HepG2 (cell line): ENCODE results near the gene CPOX. TPM values are rescaled to one million over a fixed set of nuclear protein-coding genes. Genes with fewer than 3 reads are reported as not detected.
A peak's percentile ranks its signal among the peaks of the same experiment; 100 is the strongest.

ENCODE experiments used
- ASH2L ChIP-seq: fragments of 300-600, 200-600 bp; sonication (generic); IDR thresholded peaks from 2 replicates; pipeline ENCODE4 v1.7.0; 2017; ENCODE audit warnings: low read depth, mild to moderate bottlenecking, moderate library complexity, mixed read lengths, low read length; ENCODE audit not compliant: insufficient read length
- CCAR2 ChIP-seq: fragments of 200-400 bp; formaldehyde crosslinking; optimal IDR thresholded peaks from 2 replicates; pipeline ENCODE3; 2018; ENCODE audit warnings: low read depth, mild to moderate bottlenecking, low read length, moderate library complexity
- GATAD1 ChIP-seq: IDR thresholded peaks from 2 replicates; pipeline ENCODE4 v1.6.1; 2016; ENCODE audit warnings: missing genetic modification reagents, missing compliant biosample characterization
- GPN1 ChIP-seq: sonication (generic); formaldehyde crosslinking; IDR thresholded peaks from 2 replicates; pipeline ENCODE4 v1.5.1; 2020; ENCODE audit warnings: missing genetic modification reagents, borderline replicate concordance
- HNRNPH1 ChIP-seq: fragments of 200-400 bp; formaldehyde crosslinking; optimal IDR thresholded peaks from 2 replicates; pipeline ENCODE3; 2017; ENCODE audit warnings: mild to moderate bottlenecking, low read depth, low read length
- MAFG ChIP-seq: sonication (generic); formaldehyde crosslinking; IDR thresholded peaks from 2 replicates; pipeline ENCODE4 v1.5.1; 2020; ENCODE audit warnings: mild to moderate bottlenecking, missing genetic modification reagents
- RFXANK ChIP-seq: IDR thresholded peaks from 2 replicates; pipeline ENCODE4 v1.6.1; 2016
- SAFB2 ChIP-seq: sonication (generic); formaldehyde crosslinking; IDR thresholded peaks from 2 replicates; pipeline ENCODE4 v1.5.1; 2020; ENCODE audit warnings: missing genetic modification reagents, low read depth, mild to moderate bottlenecking, borderline replicate concordance
- ZBTB34 ChIP-seq: sonication (generic); formaldehyde crosslinking; IDR thresholded peaks from 2 replicates; pipeline ENCODE4 v1.8.0; 2022; ENCODE audit warnings: mild to moderate bottlenecking, missing genetic modification reagents
- ZEB1 ChIP-seq: IDR thresholded peaks from 2 replicates; pipeline ENCODE4 v1.6.1; 2012; ENCODE audit warnings: mild to moderate bottlenecking, low read depth, inconsistent platforms; ENCODE audit not compliant: insufficient replicate concordance
- ZNF3 ChIP-seq: IDR thresholded peaks from 2 replicates; pipeline ENCODE4 v1.7.0; 2017; ENCODE audit warnings: inconsistent platforms
- ZNF496 ChIP-seq: sonication (generic); formaldehyde crosslinking; IDR thresholded peaks from 2 replicates; pipeline ENCODE4 v1.8.1; 2023; ENCODE audit warnings: mild to moderate bottlenecking, moderate library complexity, missing genetic modification reagents; ENCODE audit not compliant: insufficient replicate concordance
- ZNF510 ChIP-seq: sonication (generic); formaldehyde crosslinking; IDR thresholded peaks from 2 replicates; pipeline ENCODE4 v1.4.0; 2020; ENCODE audit warnings: low read depth, mild to moderate bottlenecking, missing genetic modification reagents
- ZNF550 ChIP-seq: sonication (generic); formaldehyde crosslinking; IDR thresholded peaks from 2 replicates; pipeline ENCODE4 v1.4.0; 2020; ENCODE audit warnings: mild to moderate bottlenecking, missing genetic modification reagents, borderline replicate concordance
- ZNF558 ChIP-seq: sonication (generic); formaldehyde crosslinking; IDR thresholded peaks from 2 replicates; pipeline ENCODE4 v1.9.0; 2022; ENCODE audit warnings: mild to moderate bottlenecking, missing genetic modification reagents, borderline replicate concordance
- ZNF598 ChIP-seq: sonication (generic); formaldehyde crosslinking; IDR thresholded peaks from 2 replicates; pipeline ENCODE4 v1.5.1; 2020; ENCODE audit warnings: mild to moderate bottlenecking, missing genetic modification reagents, borderline replicate concordance
- ZNF7 ChIP-seq: IDR thresholded peaks from 2 replicates; pipeline ENCODE4 v1.6.1; 2016; ENCODE audit warnings: missing biosample characterization, missing genetic modification reagents
- ZNF761 ChIP-seq: sonication (generic); formaldehyde crosslinking; conservative IDR thresholded peaks from 2 replicates; pipeline ENCODE4 v1.4.0; 2020; ENCODE audit warnings: mild to moderate bottlenecking, missing genetic modification reagents
- ZZZ3 ChIP-seq: sonication (generic); formaldehyde crosslinking; IDR thresholded peaks from 2 replicates; pipeline ENCODE4 v1.4.0; 2020; ENCODE audit warnings: missing genetic modification reagents, mild to moderate bottlenecking, borderline replicate concordance
- polyA plus RNA-seq, 8 experiments: library from polyadenylated mRNA; depleted of rRNA in 3 of 8; stranded (reverse) in 7 of 8; unstranded in 1 of 8; fragments of >200 nt; fragmentation: Illumina TruSeq in 4 of 8; extraction: Trizol in 4 of 8; gene quantifications; 2 replicates each; pipeline versions ENCODE4 v1.2.1 to v1.2.3, GENCODE V29; 2011 to 2016; ENCODE audit warnings: low read depth in 4 of 8, missing spikeins in 1 of 8, mixed read lengths in 1 of 8; ENCODE audit not compliant: insufficient read depth in 1 of 8
- total RNA-seq, 5 experiments: library from RNA; depleted of rRNA; stranded (reverse); fragments of >200 nt; fragmentation: Illumina TruSeq; extraction: Trizol; gene quantifications; 2 replicates each; pipeline ENCODE4 v1.2.3, GENCODE V29; 2016; ENCODE audit warnings: low read depth in 1 of 5
- TF ChIP-seq, protein P1 (sequence below): sonication (generic); formaldehyde crosslinking; IDR thresholded peaks from 2 replicates; pipeline ENCODE4 v1.5.1; 2020; ENCODE audit warnings: mild to moderate bottlenecking, missing genetic modification reagents
- TF ChIP-seq, protein P2 (sequence below): sonication (generic); formaldehyde crosslinking; IDR thresholded peaks from 2 replicates; pipeline ENCODE4 v1.9.0; 2021; ENCODE audit warnings: missing genetic modification reagents, borderline replicate concordance
- TF ChIP-seq, protein P3 (sequence below): sonication (generic); formaldehyde crosslinking; IDR thresholded peaks from 2 replicates; pipeline ENCODE4 v1.5.1; 2020; ENCODE audit warnings: missing genetic modification reagents, mild to moderate bottlenecking, borderline replicate concordance

The CPOX gene
- total and polyA plus RNA-seq, 2 of the 13 experiments (the other 11 are each of a cell fraction or from before 2014, with no cell fraction given), result 34.2 to 37.2 TPM

DNA sequence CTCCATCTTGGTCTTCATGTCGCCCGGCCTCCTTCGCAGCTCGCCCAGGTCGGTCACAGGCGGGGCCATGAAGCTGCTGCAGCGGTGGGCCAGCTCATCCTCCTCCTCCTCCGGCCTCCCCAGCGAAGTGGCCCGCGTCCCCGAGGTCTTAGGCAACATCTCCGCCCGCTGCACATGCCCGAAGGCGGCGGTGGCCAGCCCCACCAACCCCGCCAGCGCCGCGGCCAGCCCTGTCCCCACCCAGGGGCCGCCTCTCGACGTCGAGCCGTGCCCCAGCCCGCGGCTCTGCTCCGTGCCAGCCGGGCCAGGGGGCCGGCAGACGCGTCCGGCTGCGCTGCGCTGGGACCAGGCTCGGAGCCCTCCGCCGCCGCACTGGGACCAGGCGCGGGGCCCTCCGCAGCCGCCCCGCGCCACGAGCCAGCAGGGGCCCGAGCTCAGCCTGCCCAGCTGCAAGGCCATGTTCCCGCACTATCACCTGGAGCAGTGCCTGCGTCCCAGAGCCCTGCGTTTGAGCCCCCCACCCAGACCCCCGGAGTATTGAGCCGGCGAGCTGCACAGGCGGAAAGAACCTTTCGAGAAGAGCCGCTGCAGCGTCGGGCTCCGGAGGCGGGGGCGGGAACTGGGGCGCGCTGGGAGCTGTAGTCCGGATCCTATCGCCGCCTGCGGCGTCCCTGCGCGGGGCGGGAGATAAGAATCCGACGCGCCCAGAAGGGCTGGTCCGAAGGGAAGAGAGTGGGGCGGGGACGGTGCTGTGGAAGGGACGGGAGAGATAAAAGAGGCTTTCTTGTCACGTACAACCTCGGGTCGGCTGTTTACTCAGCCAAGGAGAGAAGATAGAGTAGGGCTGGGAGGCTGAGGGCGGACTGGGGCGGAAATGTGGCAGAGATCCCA is at the start of gene CPOX (continued):
- no peak for TF ChIP-seq ZZZ3 (CRISPR knock-in tag)
- TF ChIP-seq, protein P1, sequence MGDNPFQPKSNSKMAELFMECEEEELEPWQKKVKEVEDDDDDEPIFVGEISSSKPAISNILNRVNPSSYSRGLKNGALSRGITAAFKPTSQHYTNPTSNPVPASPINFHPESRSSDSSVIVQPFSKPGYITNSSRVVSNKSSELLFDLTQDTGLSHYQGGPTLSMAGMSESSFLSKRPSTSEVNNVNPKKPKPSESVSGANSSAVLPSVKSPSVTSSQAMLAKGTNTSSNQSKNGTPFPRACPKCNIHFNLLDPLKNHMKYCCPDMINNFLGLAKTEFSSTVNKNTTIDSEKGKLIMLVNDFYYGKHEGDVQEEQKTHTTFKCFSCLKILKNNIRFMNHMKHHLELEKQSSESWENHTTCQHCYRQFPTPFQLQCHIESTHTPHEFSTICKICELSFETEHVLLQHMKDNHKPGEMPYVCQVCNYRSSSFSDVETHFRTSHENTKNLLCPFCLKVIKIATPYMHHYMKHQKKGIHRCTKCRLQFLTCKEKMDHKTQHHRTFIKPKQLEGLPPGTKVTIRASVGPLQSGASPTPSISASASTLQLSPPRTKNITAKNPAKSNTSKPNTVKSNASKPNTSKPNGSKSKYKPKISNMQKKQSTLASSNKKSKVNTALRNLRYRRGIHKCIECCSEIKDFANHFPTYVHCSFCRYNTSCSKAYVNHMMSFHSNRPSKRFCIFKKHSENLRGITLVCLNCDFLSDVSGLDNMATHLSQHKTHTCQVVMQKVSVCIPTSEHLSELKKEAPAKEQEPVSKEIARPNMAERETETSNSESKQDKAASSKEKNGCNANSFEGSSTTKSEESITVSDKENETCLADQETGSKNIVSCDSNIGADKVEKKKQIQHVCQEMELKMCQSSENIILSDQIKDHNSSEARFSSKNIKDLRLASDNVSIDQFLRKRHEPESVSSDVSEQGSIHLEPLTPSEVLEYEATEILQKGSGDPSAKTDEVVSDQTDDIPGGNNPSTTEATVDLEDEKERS (CRISPR knock-in tag), result no peak
- peak; percentile 62 for TF ChIP-seq GATAD1 (CRISPR knock-in tag)
- no peak for TF ChIP-seq ZNF598
- TF ChIP-seq, protein P2, sequence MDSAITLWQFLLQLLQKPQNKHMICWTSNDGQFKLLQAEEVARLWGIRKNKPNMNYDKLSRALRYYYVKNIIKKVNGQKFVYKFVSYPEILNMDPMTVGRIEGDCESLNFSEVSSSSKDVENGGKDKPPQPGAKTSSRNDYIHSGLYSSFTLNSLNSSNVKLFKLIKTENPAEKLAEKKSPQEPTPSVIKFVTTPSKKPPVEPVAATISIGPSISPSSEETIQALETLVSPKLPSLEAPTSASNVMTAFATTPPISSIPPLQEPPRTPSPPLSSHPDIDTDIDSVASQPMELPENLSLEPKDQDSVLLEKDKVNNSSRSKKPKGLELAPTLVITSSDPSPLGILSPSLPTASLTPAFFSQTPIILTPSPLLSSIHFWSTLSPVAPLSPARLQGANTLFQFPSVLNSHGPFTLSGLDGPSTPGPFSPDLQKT (CRISPR knock-in tag), result no peak
- TF ChIP-seq SAFB2 (CRISPR knock-in tag), result no peak
- TF ChIP-seq ZNF761 (CRISPR knock-in tag), result peak; percentile 86; the same call in 1 of the 2 replicates
- TF ChIP-seq, protein P3, sequence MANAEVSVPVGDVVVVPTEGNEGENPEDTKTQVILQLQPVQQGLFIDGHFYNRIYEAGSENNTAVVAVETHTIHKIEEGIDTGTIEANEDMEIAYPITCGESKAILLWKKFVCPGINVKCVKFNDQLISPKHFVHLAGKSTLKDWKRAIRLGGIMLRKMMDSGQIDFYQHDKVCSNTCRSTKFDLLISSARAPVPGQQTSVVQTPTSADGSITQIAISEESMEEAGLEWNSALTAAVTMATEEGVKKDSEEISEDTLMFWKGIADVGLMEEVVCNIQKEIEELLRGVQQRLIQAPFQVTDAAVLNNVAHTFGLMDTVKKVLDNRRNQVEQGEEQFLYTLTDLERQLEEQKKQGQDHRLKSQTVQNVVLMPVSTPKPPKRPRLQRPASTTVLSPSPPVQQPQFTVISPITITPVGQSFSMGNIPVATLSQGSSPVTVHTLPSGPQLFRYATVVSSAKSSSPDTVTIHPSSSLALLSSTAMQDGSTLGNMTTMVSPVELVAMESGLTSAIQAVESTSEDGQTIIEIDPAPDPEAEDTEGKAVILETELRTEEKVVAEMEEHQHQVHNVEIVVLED, result peak; percentile 93
- TF ChIP-seq ZNF558 (CRISPR knock-in tag), result no peak
- TF ChIP-seq MAFG, result no peak
- no peak for TF ChIP-seq ZNF7 (CRISPR knock-in tag)
- TF ChIP-seq HNRNPH1, result no peak
- TF ChIP-seq ZNF510 (CRISPR knock-in tag), result no peak
- TF ChIP-seq ZNF550 (CRISPR knock-in tag), result no peak
- TF ChIP-seq ZNF3 (CRISPR knock-in tag), result no peak
- TF ChIP-seq GPN1 (CRISPR knock-in tag), result no peak
- TF ChIP-seq CCAR2, result peak; percentile 63
- no peak for TF ChIP-seq ZEB1
- TF ChIP-seq ZNF496, result no peak
- peak; percentile 78 for TF ChIP-seq ASH2L
- TF ChIP-seq ZBTB34 (CRISPR knock-in tag), result no peak
- TF ChIP-seq RFXANK (CRISPR knock-in tag), result no peak
